Panc1 (cell line): ENCODE data around the gene NVL. TPM values are rescaled to one million over a fixed set of nuclear protein-coding genes. Genes with fewer than 3 reads are reported as not detected.

Experiments
- ATAC-seq: fragments of 200-7000 bp; cut with Tn5 transposase; 2 replicates; pipeline ENCODE4 v1.9.1; 2020; ENCODE audit warnings: mild to moderate bottlenecking, moderate library complexity
- BruUV-seq: library from RNA; stranded (reverse); fragments of 400-500 nt; replicated peaks from 2 replicates; lab custom pipeline; 2021; lab: Mats Ljungman, UMichigan
- CTCF ChIA-PET: fragments of 300-600 bp; sonication (Branson Sonifier 250); formaldehyde crosslinking; loops from one replicate; lab custom pipeline; 2022; ENCODE audit warnings: antibody characterized with exemption; lab: Charles Lee
- POLR2A ChIA-PET: fragments of 300-600 bp; sonication (Branson Sonifier 250); formaldehyde crosslinking; loops from one replicate; lab custom pipeline; 2022; ENCODE audit warnings: antibody characterized with exemption; lab: Charles Lee
- DNase-seq: peaks from one replicate; pipeline ENCODE4 v3.0.0-alpha.2; 2010; ENCODE audit warnings: low read depth, low spot score
- H3K27ac ChIP-seq: 2 replicates; pipeline ENCODE4 v1.5.1; 2011; ENCODE audit warnings: mild to moderate bottlenecking, low read length, inconsistent platforms
- H3K27me3 ChIP-seq: fragments of 200-500 bp; sonication (Bioruptor generic); 2 replicates; pipeline ENCODE4 v1.6.0; 2014; ENCODE audit warnings: low read length, inconsistent platforms; ENCODE audit not compliant: control insufficient read depth, insufficient read depth
- H3K36me3 ChIP-seq: fragments of 200-500 bp; sonication (Bioruptor generic); 2 replicates; pipeline ENCODE4 v1.5.1; 2014; ENCODE audit warnings: inconsistent platforms, mild to moderate bottlenecking, low read length, moderate library complexity; ENCODE audit not compliant: control insufficient read depth, insufficient read depth
- H3K4me1 ChIP-seq: 2 replicates; pipeline ENCODE4 v1.5.1; 2011; ENCODE audit warnings: inconsistent platforms, mild to moderate bottlenecking, low read length, moderate library complexity; ENCODE audit not compliant: control insufficient read depth, insufficient read depth
- H3K4me3 ChIP-seq, 2 experiments: 2 replicates each; pipeline ENCODE4 v1.5.1; 2011 to 2012; ENCODE audit warnings: low read depth in 2 of 2, low read length in 2 of 2, mild to moderate bottlenecking in 2 of 2, inconsistent platforms in 1 of 2, moderate library complexity in 1 of 2
- H3K9me3 ChIP-seq: fragments of 200-500 bp; sonication (Bioruptor generic); 2 replicates; pipeline ENCODE4 v1.5.1; 2014; ENCODE audit warnings: low read depth, mild to moderate bottlenecking, inconsistent platforms, low read length, moderate library complexity; ENCODE audit not compliant: control insufficient read depth, insufficient read depth
- CTCF ChIP-seq: fragments of 450-650 bp; IDR thresholded peaks from 2 replicates; pipeline ENCODE4 v1.5.1; 2017; ENCODE audit warnings: mild to moderate bottlenecking
- POLR2AphosphoS5 ChIP-seq: IDR thresholded peaks from 2 replicates; pipeline ENCODE4 v1.6.1; 2012; ENCODE audit warnings: mild to moderate bottlenecking, low read depth, low read length, moderate library complexity
- REST ChIP-seq, 2 experiments: IDR thresholded peaks; 2 replicates each; pipeline ENCODE4 v1.6.1; 2011 to 2012; ENCODE audit warnings: low read depth in 2 of 2, control low read depth in 1 of 2, low read length in 1 of 2, mild to moderate bottlenecking in 1 of 2, moderate library complexity in 1 of 2; ENCODE audit not compliant: insufficient read depth in 1 of 2
- SIN3A ChIP-seq: IDR thresholded peaks from 2 replicates; pipeline ENCODE4 v1.6.1; 2012; ENCODE audit warnings: low read depth, mild to moderate bottlenecking, low read length, moderate library complexity, borderline replicate concordance; ENCODE audit not compliant: insufficient read depth
- TCF7L2 ChIP-seq: IDR thresholded peaks from 2 replicates; pipeline ENCODE4 v1.6.1; 2011; ENCODE audit warnings: mild to moderate bottlenecking, low read depth, low read length, inconsistent platforms
- in situ Hi-C: cut with HindIII; loops from 2 replicates; pipeline ENCODE4 v1.10.0; 2016; ENCODE audit warnings: low sequenced_read_pairs, low pct_unique_long_range_greater_than_20kb
- intact Hi-C: fragments of 100-400 bp; cut with micrococcal nuclease; formaldehyde crosslinking; loops from one replicate; pipeline ENCODE4 v1.10.0; 2022; ENCODE audit not compliant: unreplicated experiment
- total RNA-seq: library from RNA; stranded (reverse); gene quantifications from one replicate; pipeline ENCODE4 v1.2.1, GENCODE V29; 2021; ENCODE audit not compliant: unreplicated experiment

Gene NVL
- total RNA-seq, 1 experiment from 2014 or later, result 25.0 TPM

- BruUV-seq, result no TSS peak
- ChIA-PET CTCF (no interaction called here), POLR2A (no interaction called here)
- Histone ChIP-seq H3K27ac (no peak overlapping the region), H3K4me1 (no peaks in the 10 kb centered on the region), H3K9me3 (no peaks in the 10 kb centered on the region), H3K4me3 (no peak overlapping the region), H3K36me3 (no peaks in the 10 kb centered on the region), H3K27me3 (no peaks in the 10 kb centered on the region)
- in situ Hi-C loops, result no loop called here
- ATAC-seq (no peak), DNase-seq (no peak)
- intact Hi-C loops, result no loop called here
- TF ChIP-seq SIN3A (no peak), TCF7L2 (no peak), REST (IDR thresholded peaks at IDR 0.05; ENCODE audit: insufficient read depth in 1 of 2, low read depth in 2 of 2, low read length in 1 of 2) (no peak), CTCF (no peak), POLR2AphosphoS5 (no peak)
These were observed 112.0 kb downstream of the NVL start for GRCh38 chr1:224217655-224218623.

GRCh38 chr1:224216382-224216781 lies 113.6 kb downstream of the NVL start:
- no peak for ATAC-seq
- ChIA-PET CTCF (no interaction called here), POLR2A (interaction anchor here (0.6 to 0.7 kb wide), 2 partner anchors 34 to 35 kb away, joined by 3 to 9 read pairs; no protein-coding TSS in a partner anchor)
- Histone ChIP-seq H3K9me3 (no peaks in the 10 kb centered on the region), H3K27ac (no peak overlapping the region), H3K4me3 (no peak overlapping the region), H3K4me1 (0 out of 2 replicates have a peak, but pooled peaks cover 2% of the 10 kb centered on the region), H3K27me3 (no peaks in the 10 kb centered on the region), H3K36me3 (no peaks in the 10 kb centered on the region)
- no peak for DNase-seq
- BruUV-seq, result no TSS peak
- in situ Hi-C loops (no loop called here), intact Hi-C loops (no loop called here)
- TF ChIP-seq REST (IDR thresholded peaks at IDR 0.05; ENCODE audit: insufficient read depth in 1 of 2, low read depth in 2 of 2, low read length in 1 of 2) (no peak), POLR2AphosphoS5 (no peak), CTCF (no peak), SIN3A (no peak), TCF7L2 (no peak)
